DND-41 (cell line): ENCODE measurements around the gene TXK.

ENCODE experiments used
- ATAC-seq: fragments of 200-7000 bp; cut with Tn5 transposase; 3 replicates; pipeline ENCODE4 v1.9.1; 2021; ENCODE audit warnings: low read depth; ENCODE audit not compliant: insufficient read depth
- DNase-seq: peaks from one replicate; pipeline ENCODE4 v3.0.0-alpha.2; 2020
- H2AFZ ChIP-seq: 2 replicates; pipeline ENCODE4 v1.6.0; 2012; ENCODE audit warnings: low read depth, low read length
- H3K27ac ChIP-seq: 2 replicates; pipeline ENCODE4 v1.5.1; 2012; ENCODE audit warnings: low read length, inconsistent platforms
- H3K27me3 ChIP-seq: fragments of 200-600 bp; sonication (generic); 2 replicates; pipeline ENCODE4 v1.6.0; 2012; ENCODE audit warnings: low read length, mild to moderate bottlenecking, inconsistent platforms; ENCODE audit not compliant: insufficient read depth, poor library complexity
- H3K36me3 ChIP-seq: 2 replicates; pipeline ENCODE4 v1.5.1; 2012; ENCODE audit warnings: low read length, inconsistent platforms; ENCODE audit not compliant: insufficient read depth
- H3K4me1 ChIP-seq: 2 replicates; pipeline ENCODE4 v1.5.1; 2012; ENCODE audit warnings: mild to moderate bottlenecking, low read length; ENCODE audit not compliant: insufficient read depth
- H3K4me2 ChIP-seq: 2 replicates; pipeline ENCODE4 v1.6.0; 2012; ENCODE audit warnings: mild to moderate bottlenecking, moderate library complexity, low read length, inconsistent platforms; ENCODE audit not compliant: insufficient read depth
- H3K4me3 ChIP-seq, 2 experiments: fragments of 200-600 bp in 1 of 2; shearing (Covaris generic) in 1 of 2; 2 replicates each; pipeline ENCODE4 v1.5.1; 2012 to 2016; ENCODE audit warnings: inconsistent platforms in 2 of 2, low read length in 2 of 2, mild to moderate bottlenecking in 2 of 2, low read depth in 1 of 2, moderate library complexity in 1 of 2
- H3K79me2 ChIP-seq: 2 replicates; pipeline ENCODE4 v1.6.0; 2012; ENCODE audit warnings: low read length, inconsistent platforms; ENCODE audit not compliant: insufficient read depth
- H3K9ac ChIP-seq: 2 replicates; pipeline ENCODE4 v1.6.0; 2012; ENCODE audit warnings: low read depth, mild to moderate bottlenecking, inconsistent platforms, low read length, moderate library complexity
- H3K9me3 ChIP-seq: 2 replicates; pipeline ENCODE4 v1.5.1; 2012; ENCODE audit warnings: low read length, moderate library complexity, mild to moderate bottlenecking, inconsistent platforms; ENCODE audit not compliant: insufficient read depth, severe bottlenecking
- H4K20me1 ChIP-seq: 2 replicates; pipeline ENCODE4 v1.6.0; 2012; ENCODE audit warnings: low read length; ENCODE audit not compliant: insufficient read depth
- CTCF ChIP-seq: IDR thresholded peaks from 2 replicates; pipeline ENCODE4 v1.5.1; 2012; ENCODE audit warnings: borderline replicate concordance, low read length, moderate library complexity, mild to moderate bottlenecking; ENCODE audit not compliant: poor library complexity, severe bottlenecking; ENCODE audit errors: extremely low read depth
- EZH2 ChIP-seq: IDR thresholded peaks from 3 replicates; pipeline ENCODE4 v1.6.1; 2012; ENCODE audit warnings: borderline replicate concordance, low read depth, mild to moderate bottlenecking, moderate library complexity, low read length, inconsistent platforms; ENCODE audit not compliant: severe bottlenecking

TXK gene

DNA sequence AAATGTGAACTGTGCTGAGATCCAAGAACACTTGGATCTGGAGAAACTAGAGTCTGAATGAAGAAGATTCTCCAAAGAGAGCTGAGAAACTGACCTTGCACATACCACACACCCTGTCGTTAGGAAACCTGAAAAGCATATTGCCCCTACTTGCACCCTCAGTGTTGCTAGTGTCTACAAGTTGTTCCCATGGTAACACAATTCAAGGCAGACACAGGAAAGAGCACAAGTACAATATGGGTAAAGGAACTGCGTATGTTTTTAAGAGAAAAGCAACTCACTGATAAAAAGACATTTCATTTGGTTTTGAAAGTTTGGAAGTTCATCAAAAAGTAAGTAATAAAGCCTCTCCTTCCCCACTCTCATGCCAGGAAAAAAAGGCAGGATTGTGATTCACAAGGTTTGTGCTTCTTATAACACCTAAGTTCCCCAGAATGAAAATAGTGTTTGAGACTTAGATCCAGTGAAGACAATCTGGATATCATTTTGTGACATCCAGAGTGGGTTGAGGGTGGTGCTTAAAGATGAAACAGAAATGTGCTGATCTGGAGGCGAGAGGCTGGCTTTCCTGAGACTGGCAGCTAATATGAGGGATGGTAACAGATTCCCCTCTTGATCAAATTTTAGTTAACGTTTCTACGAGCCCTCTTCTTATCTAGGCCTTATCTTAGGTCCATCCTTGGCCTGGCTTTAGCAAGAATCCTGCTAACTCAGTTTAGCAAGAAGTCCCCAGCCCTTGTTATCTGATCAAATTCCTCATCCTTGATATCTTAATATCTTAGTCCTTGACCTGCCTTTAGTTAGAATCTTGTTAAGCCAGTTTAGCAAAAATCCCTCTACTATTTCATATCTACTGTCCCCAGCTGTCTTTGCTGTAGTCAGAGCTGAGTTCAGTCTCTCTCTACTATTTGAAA, 75.2 kb downstream of the TXK start:
- ATAC-seq: no peak
- no peak overlapping the region for H3K27ac ChIP-seq
- H3K4me3 ChIP-seq: no peak overlapping the region
- H4K20me1 ChIP-seq: no peaks in the 10 kb centered on the region
- no peaks in the 10 kb centered on the region for H3K79me2 ChIP-seq
- TF ChIP-seq EZH2 (no peak), CTCF (no peak)
- no peaks in the 10 kb centered on the region for H3K36me3 ChIP-seq
- no peaks in the 10 kb centered on the region for H3K4me1 ChIP-seq
- DNase-seq: no peak
- no peak overlapping the region for H3K4me2 ChIP-seq
- H3K27me3 ChIP-seq: no peaks in the 10 kb centered on the region
- no peaks in the 10 kb centered on the region for H3K9me3 ChIP-seq
- H2AFZ ChIP-seq: no peak overlapping the region
- H3K9ac ChIP-seq: no peak overlapping the region

- no peak for DNase-seq
Measured at GRCh38 chr4:48051078-48051477, 83.0 kb downstream of the TXK start.

GRCh38 chr4:48049483-48049882, 84.6 kb downstream of the TXK start:
- no peak overlapping the region for H3K4me2 ChIP-seq
- no peak overlapping the region for H3K27ac ChIP-seq
- ATAC-seq (no peak), DNase-seq (no peak)
- no peak overlapping the region for H3K4me3 ChIP-seq
- H3K9me3 ChIP-seq: no peaks in the 10 kb centered on the region
- H3K79me2 ChIP-seq: no peaks in the 10 kb centered on the region
- H2AFZ ChIP-seq: no peak overlapping the region
- no peak for TF ChIP-seq CTCF
- TF ChIP-seq EZH2: no peak
- H3K36me3 ChIP-seq: no peaks in the 10 kb centered on the region
- peaks cover 2% of the 10 kb centered on the region for H3K27me3 ChIP-seq
- peaks cover 11% of the 10 kb centered on the region for H3K4me1 ChIP-seq
- H4K20me1 ChIP-seq: no peaks in the 10 kb centered on the region
- no peak overlapping the region for H3K9ac ChIP-seq

More at GRCh38 chr4:48051078-48051477, 83.0 kb downstream of the TXK start:
- Histone ChIP-seq H3K4me3 (no peak overlapping the region), H3K4me1 (peaks cover 11% of the 10 kb centered on the region), H2AFZ (no peak overlapping the region), H3K79me2 (no peaks in the 10 kb centered on the region), H3K36me3 (no peaks in the 10 kb centered on the region), H3K4me2 (no peak overlapping the region), H3K9ac (no peak overlapping the region), H3K27me3 (peaks cover 2% of the 10 kb centered on the region), H4K20me1 (no peaks in the 10 kb centered on the region), H3K9me3 (no peaks in the 10 kb centered on the region), H3K27ac (no peak overlapping the region)
- ATAC-seq: no peak
- TF ChIP-seq CTCF (no peak), EZH2 (no peak)
